Erythroblast (primary cell): Measurements from ENCODE around the gene RDH13.
A peak's percentile ranks its signal among the peaks of the same experiment; 100 is the strongest.

Source experiments
- GATA1 ChIP-seq: IDR thresholded peaks from 2 replicates; pipeline ENCODE4 v1.6.1; 2011; ENCODE audit warnings: low read depth, mild to moderate bottlenecking, control low read depth, low read length, moderate library complexity
- POLR2A ChIP-seq: IDR thresholded peaks from 2 replicates; pipeline ENCODE4 v1.6.1; 2011; ENCODE audit warnings: mild to moderate bottlenecking, low read length

GRCh38 chr19:55080121-55080967, 17.4 kb upstream of the RDH13 start:
- peak; percentile 48 for TF ChIP-seq POLR2A
- TF ChIP-seq GATA1, result no peak
